ENCODE measurements around the gene SUZ12. TPM values are rescaled to one million over a fixed set of nuclear protein-coding genes. Genes with fewer than 3 reads are reported as not detected.
"Not testable (repeated sequence)": the region's sequence is repeated elsewhere in the genome, so short reads cannot be mapped to it uniquely, and the experiment has no call there.

SUZ12 gene
- total and polyA plus RNA-seq, 8 donors, result 26.0 to 49.0 (median 42.3) TPM

GRCh38 chr17:31926100-31926729 is 10.6 kb upstream of the SUZ12 start:
- intact Hi-C loops (cut with DNase I), result no loop called here
- no peak for ATAC-seq

GRCh38 chr17:31931756-31932155 is 5.1 kb upstream of the SUZ12 start:
- no peak for TF ChIP-seq CTCF (IDR thresholded peaks at IDR 0.05)
- DNase-seq, result no peak
- H3K27me3 ChIP-seq, result no peaks in the 10 kb centered on the region
- intact Hi-C loops (cut with DNase I), result no loop called here
- H3K36me3 ChIP-seq, result no peaks in the 10 kb centered on the region
- no peak overlapping the region for H3K27ac ChIP-seq
- no peaks in the 10 kb centered on the region for H3K9me3 ChIP-seq
- H3K4me1 ChIP-seq, result peaks cover 0 to 6% of the 10 kb centered on the region in 2 donors
- no peak overlapping the region for H3K4me3 ChIP-seq
- ATAC-seq, result no peak

More at GRCh38 chr17:31926100-31926729, 10.6 kb upstream of the SUZ12 start:
- no peak for DNase-seq
- Histone ChIP-seq H3K36me3 (no peaks in the 10 kb centered on the region), H3K27me3 (peaks cover 0 to 7% of the 10 kb centered on the region in 2 donors), H3K4me3 (no peak overlapping the region), H3K4me1 (no peaks in the 10 kb centered on the region), H3K9me3 (no peaks in the 10 kb centered on the region), H3K27ac (no peak overlapping the region)
- no peak for TF ChIP-seq CTCF (IDR thresholded peaks at IDR 0.05)

GRCh38 chr17:31935512-31935911 is 1.3 kb upstream of the SUZ12 start:
- H3K27ac ChIP-seq, result no peak overlapping the region
- DNase-seq (no peak), ATAC-seq (no peak)
- intact Hi-C loops (cut with DNase I), result no loop called here
- H3K4me1 ChIP-seq, result peaks cover 2 to 22% of the 10 kb centered on the region in 2 donors
- no peaks in the 10 kb centered on the region for H3K9me3 ChIP-seq
- no peak overlapping the region for H3K4me3 ChIP-seq
- H3K27me3 ChIP-seq, result no peaks in the 10 kb centered on the region
- peaks cover 0 to under 1% of the 10 kb centered on the region in 2 donors for H3K36me3 ChIP-seq
- TF ChIP-seq CTCF (IDR thresholded peaks at IDR 0.05), result no peak

GRCh38 chr17:31937926-31938641 is 1.3 kb downstream of the SUZ12 start:
- intact Hi-C loops (cut with DNase I); H3K9me3 ChIP-seq; H3K27me3 ChIP-seq; DNase-seq; ATAC-seq; H3K27ac ChIP-seq: not testable (repeated sequence)
- Histone ChIP-seq H3K4me3 (peak overlapping the region; percentile 10 to 30), H3K4me1 (peaks cover 2 to 22% of the 10 kb centered on the region in 2 donors), H3K36me3 (peaks cover 0 to 26% of the 10 kb centered on the region in 2 donors)

- H3K27ac ChIP-seq, ATAC-seq, H3K27me3 ChIP-seq: not testable (repeated sequence)
These were observed 5.1 kb downstream of the SUZ12 start for GRCh38 chr17:31941916-31942315.

GRCh38 chr17:31942396-31942795 is 5.6 kb downstream of the SUZ12 start:
- Histone ChIP-seq H3K4me1 (peaks cover 7 to 16% of the 10 kb centered on the region in 2 donors), H3K36me3 (peaks cover 0 to 40% of the 10 kb centered on the region in 2 donors)
- DNase-seq; H3K4me3 ChIP-seq; ATAC-seq; H3K27me3 ChIP-seq; intact Hi-C loops (cut with DNase I); H3K9me3 ChIP-seq; H3K27ac ChIP-seq: not testable (repeated sequence)

More at GRCh38 chr17:31941916-31942315, 5.1 kb downstream of the SUZ12 start:
- H3K4me3 ChIP-seq; H3K9me3 ChIP-seq; DNase-seq; intact Hi-C loops (cut with DNase I): not testable (repeated sequence)
- H3K36me3 ChIP-seq, result peaks cover 0 to 40% of the 10 kb centered on the region in 2 donors
- peaks cover 7 to 16% of the 10 kb centered on the region in 2 donors for H3K4me1 ChIP-seq

GRCh38 chr17:31951953-31952352 is 15.1 kb downstream of the SUZ12 start:
- H3K9me3 ChIP-seq; H3K4me3 ChIP-seq; DNase-seq; ATAC-seq; H3K27ac ChIP-seq; H3K4me1 ChIP-seq; intact Hi-C loops (cut with DNase I); H3K27me3 ChIP-seq: not testable (repeated sequence)
- H3K36me3 ChIP-seq, result peaks cover 0 to 86% of the 10 kb centered on the region in 2 donors

- H3K27ac ChIP-seq; intact Hi-C loops (cut with DNase I); H3K4me3 ChIP-seq; DNase-seq; ATAC-seq; H3K27me3 ChIP-seq; H3K9me3 ChIP-seq; H3K4me1 ChIP-seq: not testable (repeated sequence)
- H3K36me3 ChIP-seq, result peaks cover 0 to 79% of the 10 kb centered on the region in 2 donors
These were observed 27.3 kb downstream of the SUZ12 start for GRCh38 chr17:31964131-31964530.
